Thymus (tissue), 11 donors: ENCODE results near the gene SNX18. TPM values are rescaled to one million over a fixed set of nuclear protein-coding genes. Genes with fewer than 3 reads are reported as not detected.
"Not testable (repeated sequence)": the region's sequence is repeated elsewhere in the genome, so short reads cannot be mapped to it uniquely, and the experiment has no call there.

ENCODE experiments used
- DNase-seq, 9 donors: peaks; one replicate each; pipeline ENCODE4 v3.0.0-alpha.2; 2013; ENCODE audit warnings: low spot score in 9 of 9, low read depth in 6 of 9, missing footprints in 1 of 9
- H3K27ac ChIP-seq, 2 donors: one replicate each; pipeline ENCODE4 v1.5.1; 2013; ENCODE audit warnings: control low read depth in 1 of 2, low read depth in 1 of 2, low read length in 1 of 2, mild to moderate bottlenecking in 1 of 2, moderate library complexity in 1 of 2
- H3K27me3 ChIP-seq, 2 donors: one replicate each; pipeline ENCODE4 v1.5.1; 2013; ENCODE audit warnings: low read length in 1 of 2; ENCODE audit not compliant: control insufficient read depth in 2 of 2, insufficient read depth in 1 of 2
- H3K36me3 ChIP-seq, 2 donors: one replicate each; pipeline ENCODE4 v1.5.1; 2013; ENCODE audit warnings: low read length in 1 of 2, mild to moderate bottlenecking in 1 of 2, moderate library complexity in 1 of 2; ENCODE audit not compliant: control insufficient read depth in 2 of 2, insufficient read depth in 2 of 2
- H3K4me1 ChIP-seq, 2 donors: one replicate each; pipeline ENCODE4 v1.5.1; 2013; ENCODE audit warnings: low read length in 2 of 2; ENCODE audit not compliant: control insufficient read depth in 2 of 2, insufficient read depth in 2 of 2
- H3K4me3 ChIP-seq, 2 donors: one replicate each; pipeline ENCODE4 v1.5.1; 2013; ENCODE audit warnings: low read length in 2 of 2, control low read depth in 1 of 2, mild to moderate bottlenecking in 1 of 2
- H3K9me3 ChIP-seq, 2 donors: one replicate each; pipeline ENCODE4 v1.5.1; 2013; ENCODE audit warnings: low read length in 1 of 2, mild to moderate bottlenecking in 1 of 2; ENCODE audit not compliant: control insufficient read depth in 2 of 2, insufficient read depth in 1 of 2
- WGBS: extraction: QIAGEN DNeasy Blood & Tissue Kit; methylation state at CpG from one replicate; pipeline ENCODE4 v1.1.7; 2013; 5-methylcytosine and 5-hydroxymethylcytosine counted together
- polyA plus RNA-seq: library from polyadenylated mRNA; stranded (reverse); fragments of 200-250 nt; gene quantifications from one replicate; pipeline ENCODE4 v1.2.3, GENCODE V29; 2013
- total RNA-seq: library from RNA; stranded (reverse); fragments of 120-200 nt; gene quantifications from one replicate; pipeline ENCODE4 v1.2.4, GENCODE V29; 2013
- donor health status: healthy.

The SNX18 gene
- total and polyA plus RNA-seq, 2 donors, result 7.8 to 8.5 TPM

DNA sequence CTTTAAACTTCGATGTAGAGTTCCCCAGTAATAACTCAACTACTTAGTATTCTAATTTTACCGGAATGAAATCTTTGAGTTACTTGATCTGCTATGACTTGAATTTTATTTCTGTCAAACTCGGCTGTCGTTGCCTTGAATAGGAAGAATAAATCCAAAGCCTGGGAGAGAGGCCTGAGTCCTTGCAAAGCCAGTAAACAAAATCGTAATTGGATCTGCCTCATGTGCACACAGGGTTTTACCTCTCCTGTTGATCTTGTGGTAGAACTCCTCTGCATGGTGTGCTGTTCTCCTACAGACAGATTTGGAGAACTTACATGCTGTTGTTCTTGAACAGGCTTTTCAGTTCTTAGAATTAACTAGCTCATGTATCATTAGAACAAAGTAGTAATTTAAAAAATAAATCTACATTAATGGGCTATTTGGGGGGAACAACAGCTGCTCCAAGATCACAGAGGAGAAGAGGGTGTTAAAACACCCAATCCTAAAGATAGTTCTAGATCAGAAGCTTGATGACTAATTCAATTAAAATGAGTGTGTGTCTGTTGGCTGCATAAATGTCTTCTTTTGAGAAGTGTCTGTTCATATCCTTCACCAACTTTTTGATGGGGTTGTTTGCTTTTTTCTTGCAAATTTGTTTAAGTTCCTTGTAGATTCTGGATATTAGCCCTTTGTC lies 33.2 kb upstream of the SNX18 start:
- Histone ChIP-seq H3K36me3 (no peaks in the 10 kb centered on the region), H3K4me3 (no peak overlapping the region), H3K4me1 (no peaks in the 10 kb centered on the region), H3K9me3 (no peaks in the 10 kb centered on the region), H3K27ac (no peak overlapping the region), H3K27me3 (no peaks in the 10 kb centered on the region)
- 91% methylated on average over 5 of the region's 5 CpGs for WGBS
- DNase-seq, result no peak

DNA sequence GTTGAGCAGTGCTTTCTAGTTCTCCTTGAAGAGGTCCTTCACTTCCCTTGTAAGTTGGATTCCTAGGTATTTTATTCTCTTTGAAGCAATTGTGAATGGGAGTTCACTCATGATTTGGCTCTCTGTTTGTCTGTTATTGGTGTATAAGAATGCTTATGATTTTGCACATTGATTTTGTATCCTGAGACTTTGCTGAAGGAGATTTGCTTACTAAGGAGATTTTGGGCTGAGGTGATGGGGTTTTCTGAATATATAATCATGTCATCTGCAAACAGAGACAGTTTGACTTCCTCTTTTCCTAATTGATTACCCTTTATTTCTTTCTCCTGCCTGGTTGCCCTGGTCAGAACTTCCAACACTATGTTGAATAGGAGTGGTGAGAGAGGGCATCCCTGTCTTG lies 31.9 kb upstream of the SNX18 start:
- not testable (repeated sequence) for H3K36me3 ChIP-seq, H3K4me3 ChIP-seq, H3K27ac ChIP-seq, H3K9me3 ChIP-seq, H3K4me1 ChIP-seq, H3K27me3 ChIP-seq, DNase-seq

DNA sequence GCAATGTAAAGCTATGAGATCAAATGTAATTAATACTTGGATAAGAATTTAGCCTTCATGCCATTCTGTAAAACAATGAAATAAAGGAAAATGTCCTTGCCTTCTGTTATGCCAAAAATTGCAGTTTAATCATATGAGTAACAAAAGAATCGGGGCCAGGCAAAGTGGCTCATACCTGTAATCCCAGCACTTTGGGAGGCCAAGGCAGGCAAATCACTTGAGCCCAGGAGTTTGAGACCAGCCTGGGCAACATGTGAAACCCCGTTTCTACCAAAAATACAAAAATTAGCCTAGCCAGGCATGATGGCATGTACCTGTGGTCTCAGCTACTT lies 27.9 kb upstream of the SNX18 start:
- H3K4me3 ChIP-seq, H3K27ac ChIP-seq, DNase-seq, H3K9me3 ChIP-seq, H3K4me1 ChIP-seq, H3K27me3 ChIP-seq, H3K36me3 ChIP-seq: not testable (repeated sequence)
- WGBS, result 50% methylated on average over 2 of the region's 2 CpGs

DNA sequence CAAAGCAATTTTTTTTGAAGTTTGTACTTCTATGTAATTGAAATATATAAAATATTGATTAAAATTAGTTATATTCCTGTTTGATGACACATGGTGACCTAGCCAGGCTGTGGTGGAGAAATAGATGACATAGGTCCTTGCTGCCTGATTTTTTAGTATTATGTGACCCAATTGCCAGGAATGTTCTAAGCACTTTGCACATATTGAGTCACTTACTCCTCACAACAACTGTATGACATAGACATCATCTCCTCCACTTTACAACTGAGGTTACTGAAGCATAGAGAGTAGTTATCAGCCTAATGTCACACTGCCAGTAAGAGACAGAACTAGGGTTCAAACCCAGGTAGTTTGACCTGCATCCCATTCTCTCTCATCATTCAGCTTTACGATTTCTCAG lies 26.2 kb upstream of the SNX18 start:
- H3K36me3 ChIP-seq, result no peaks in the 10 kb centered on the region
- no peaks in the 10 kb centered on the region for H3K4me1 ChIP-seq
- WGBS, result 100% methylated on average over 1 of the region's 1 CpG

DNA sequence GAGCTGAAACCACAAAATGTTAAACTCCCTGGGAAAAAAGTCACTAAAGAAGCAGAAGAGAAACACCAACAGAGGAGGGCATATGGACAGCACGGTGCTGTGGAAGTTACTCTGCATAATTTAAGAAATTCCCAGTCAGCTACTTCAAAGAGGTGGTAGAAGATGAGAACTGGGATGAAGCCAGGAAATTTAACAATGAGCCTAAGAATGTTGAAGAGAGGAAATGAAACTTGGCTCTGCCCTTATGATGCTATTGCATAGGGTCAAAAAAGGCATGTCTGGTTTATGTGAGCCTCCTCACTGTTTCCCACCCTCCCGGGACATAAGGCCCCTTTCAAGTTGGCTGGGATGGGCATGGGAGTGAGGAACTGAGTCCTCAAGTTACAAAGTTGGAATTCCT lies 25.4 kb upstream of the SNX18 start:
- H3K9me3 ChIP-seq, result no peaks in the 10 kb centered on the region
- H3K27me3 ChIP-seq, result no peaks in the 10 kb centered on the region
- H3K4me1 ChIP-seq, result no peaks in the 10 kb centered on the region
- 90% methylated on average over 2 of the region's 2 CpGs for WGBS
- no peaks in the 10 kb centered on the region for H3K36me3 ChIP-seq
- no peak for DNase-seq
- no peak overlapping the region for H3K4me3 ChIP-seq
- no peak overlapping the region for H3K27ac ChIP-seq

More for the DNA sequence above, 26.2 kb upstream of the SNX18 start:
- no peak for DNase-seq
- Histone ChIP-seq H3K9me3 (no peaks in the 10 kb centered on the region), H3K27me3 (no peaks in the 10 kb centered on the region), H3K27ac (no peak overlapping the region), H3K4me3 (no peak overlapping the region)

DNA sequence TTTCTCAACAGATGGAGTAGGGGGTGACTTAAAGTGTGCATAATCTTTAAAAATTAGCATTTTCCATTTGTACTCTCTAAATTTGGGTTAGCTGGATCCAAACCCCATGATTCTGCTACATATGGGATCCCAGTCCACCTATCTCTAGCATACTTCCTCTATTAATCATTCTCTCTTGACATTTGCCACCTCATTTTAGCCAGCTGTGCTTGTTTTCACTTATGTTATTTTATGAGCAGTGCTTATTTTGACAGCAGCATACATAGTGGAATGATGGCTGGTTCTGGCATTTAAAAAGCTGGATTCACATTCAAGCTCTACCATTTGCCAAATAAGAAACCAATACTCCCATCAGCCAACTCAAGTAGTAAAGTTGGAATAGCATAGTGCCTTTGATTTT lies 22.5 kb upstream of the SNX18 start:
- H3K27me3 ChIP-seq, result no peaks in the 10 kb centered on the region
- H3K4me3 ChIP-seq, result no peak overlapping the region
- DNase-seq, result no peak
- H3K27ac ChIP-seq, result no peak overlapping the region
- H3K36me3 ChIP-seq, result no peaks in the 10 kb centered on the region
- H3K9me3 ChIP-seq, result no peaks in the 10 kb centered on the region
- no peaks in the 10 kb centered on the region for H3K4me1 ChIP-seq

DNA sequence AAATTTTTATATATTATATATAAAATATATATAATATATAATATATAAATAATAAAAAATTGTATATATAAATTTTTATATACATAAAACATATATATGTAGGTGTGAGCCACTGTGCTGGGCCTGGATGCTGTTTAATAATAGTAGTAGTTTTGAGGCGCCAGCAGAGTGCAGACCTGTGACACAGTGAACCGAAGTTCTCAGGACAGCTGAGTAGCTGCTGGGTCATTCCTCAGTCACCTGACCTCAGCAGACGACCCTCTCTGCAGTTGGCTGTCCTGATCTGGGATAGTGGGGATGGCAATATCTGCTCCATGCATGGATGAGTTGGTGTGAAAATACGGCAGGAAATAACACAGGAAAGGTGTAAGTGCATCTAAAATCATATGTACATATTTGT lies 3.3 kb upstream of the SNX18 start:
- WGBS, result 51% methylated on average over 4 of the region's 4 CpGs
- Histone ChIP-seq H3K27ac (no peak overlapping the region), H3K27me3 (peaks cover 0 to 10% of the 10 kb centered on the region in 2 donors), H3K9me3 (peaks cover 0 to 8% of the 10 kb centered on the region in 2 donors), H3K4me1 (peaks cover 9 to 13% of the 10 kb centered on the region in 2 donors), H3K36me3 (no peaks in the 10 kb centered on the region), H3K4me3 (no peak overlapping the region)
- no peak for DNase-seq

DNA sequence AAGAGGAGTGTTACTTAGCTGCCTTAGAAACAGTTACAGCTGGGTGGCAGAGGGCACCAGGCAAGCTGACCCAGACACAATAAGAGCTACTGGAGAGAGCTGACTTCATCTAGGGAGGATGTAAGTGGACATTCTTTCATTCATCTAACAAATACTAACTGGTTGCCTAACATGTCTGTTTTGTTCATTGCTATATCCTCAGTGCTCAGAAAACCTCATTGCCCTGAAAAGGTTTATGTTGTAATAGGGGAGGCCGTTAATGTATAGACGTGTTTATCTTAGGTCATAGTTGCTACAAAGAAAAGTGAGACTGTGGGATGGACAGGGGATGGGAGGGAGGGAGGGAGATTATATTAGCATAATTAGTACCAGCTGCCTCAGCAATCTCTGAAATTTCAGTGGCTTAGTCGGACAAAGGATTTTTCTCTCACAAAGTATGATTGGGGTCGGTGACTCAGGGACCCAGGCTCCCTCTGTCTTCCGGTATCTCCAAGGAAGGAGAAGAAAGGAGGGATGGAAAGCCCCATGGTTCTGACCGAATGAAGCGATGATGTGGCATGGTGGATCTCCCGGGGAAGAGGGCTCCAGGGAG lies 2.6 kb upstream of the SNX18 start:
- Histone ChIP-seq H3K27me3 (peaks cover 0 to 10% of the 10 kb centered on the region in 2 donors), H3K36me3 (no peaks in the 10 kb centered on the region), H3K4me3 (no peak overlapping the region), H3K27ac (no peak overlapping the region), H3K4me1 (peaks cover 9 to 15% of the 10 kb centered on the region in 2 donors), H3K9me3 (peaks cover 0 to 8% of the 10 kb centered on the region in 2 donors)
- 98% methylated on average over 8 of the region's 8 CpGs for WGBS
- DNase-seq, result no peak

DNA sequence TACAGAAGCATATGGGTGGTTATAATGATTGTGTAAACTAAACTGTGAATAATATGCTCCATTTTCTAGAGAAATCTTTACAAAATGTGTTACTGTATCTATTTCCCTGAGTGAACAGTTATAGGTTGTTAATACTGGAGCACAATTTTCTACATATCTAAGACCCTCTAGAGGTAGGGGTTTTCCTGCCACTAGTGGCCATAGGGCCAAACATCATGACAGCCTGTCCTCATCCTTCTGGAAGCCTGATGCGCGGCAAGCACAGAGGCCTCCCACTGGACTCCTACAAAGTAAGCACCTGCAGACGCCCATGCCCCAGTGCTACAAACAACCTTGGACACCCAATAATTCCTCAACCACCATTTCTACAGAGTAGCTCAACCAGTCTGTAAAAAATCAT lies 1.9 kb upstream of the SNX18 start:
- Histone ChIP-seq H3K4me3 (no peak overlapping the region), H3K27ac (no peak overlapping the region), H3K27me3 (peaks cover 0 to 10% of the 10 kb centered on the region in 2 donors), H3K9me3 (peaks cover 0 to 8% of the 10 kb centered on the region in 2 donors), H3K36me3 (no peaks in the 10 kb centered on the region), H3K4me1 (peaks cover 13 to 19% of the 10 kb centered on the region in 2 donors)
- DNase-seq, result no peak
- WGBS, result 97% methylated on average over 3 of the region's 3 CpGs
